GM12875 (cell line): Measurements from ENCODE around the gene FAM222B.

Experiments used
- H3K4me3 ChIP-seq: one replicate; pipeline ENCODE4 v1.5.1; 2011; ENCODE audit warnings: low read depth, low read length, control low read depth
- CTCF ChIP-seq: IDR thresholded peaks from 2 replicates; pipeline ENCODE4 v1.5.1; 2011; ENCODE audit warnings: low read depth, mild to moderate bottlenecking, control low read depth, inconsistent platforms, low read length, moderate library complexity, borderline replicate concordance; ENCODE audit not compliant: insufficient read depth

Gene FAM222B

DNA sequence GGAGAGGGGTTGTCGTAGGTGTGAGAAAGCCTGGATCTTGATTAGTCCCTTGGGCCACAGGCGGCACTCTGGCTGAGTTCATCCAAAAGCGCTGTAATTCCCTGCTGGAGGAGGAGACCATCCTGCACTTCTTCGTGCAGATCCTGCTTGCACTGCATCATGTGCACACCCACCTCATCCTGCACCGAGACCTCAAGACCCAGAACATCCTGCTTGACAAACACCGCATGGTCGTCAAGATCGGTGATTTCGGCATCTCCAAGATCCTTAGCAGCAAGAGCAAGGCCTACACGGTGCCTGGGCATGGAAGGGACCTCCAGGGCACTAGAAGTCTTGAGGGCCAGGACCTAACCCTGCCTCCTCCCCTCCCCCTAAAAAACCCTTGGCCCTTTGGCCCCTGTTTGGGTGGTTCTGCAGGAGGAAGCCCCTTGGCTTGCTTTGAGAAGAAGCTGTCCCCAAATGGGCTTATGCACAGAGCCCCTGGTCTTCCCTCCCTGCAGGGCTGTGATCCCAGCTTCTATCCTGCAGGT, 107.8 kb downstream of the FAM222B start:
- TF ChIP-seq CTCF = no peak
- no peak overlapping the region for H3K4me3 ChIP-seq

GRCh38 chr17:28733346-28733745, 109.2 kb downstream of the FAM222B start:
- H3K4me3 ChIP-seq = no peak overlapping the region
- TF ChIP-seq CTCF = no peak

DNA sequence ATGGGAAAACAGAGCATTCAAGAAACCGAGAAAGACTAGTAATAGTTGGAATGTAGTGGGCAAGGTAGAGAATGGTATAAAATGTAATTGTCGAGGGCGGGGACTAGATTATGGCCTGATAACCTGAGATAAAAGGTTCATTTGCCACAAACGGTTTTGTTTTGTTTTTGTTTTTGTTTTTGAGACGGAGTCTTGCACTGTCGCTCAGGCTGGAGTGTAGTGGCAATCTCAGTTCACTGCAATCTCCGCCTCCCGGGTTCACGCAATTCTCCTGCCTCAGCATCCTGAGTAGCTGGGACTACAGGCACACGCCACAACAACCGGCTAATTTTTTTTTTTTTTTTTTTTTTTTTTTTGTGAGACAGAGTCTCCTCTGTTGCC, 112.7 kb downstream of the FAM222B start:
- no peak for TF ChIP-seq CTCF
- H3K4me3 ChIP-seq = no peak overlapping the region

DNA sequence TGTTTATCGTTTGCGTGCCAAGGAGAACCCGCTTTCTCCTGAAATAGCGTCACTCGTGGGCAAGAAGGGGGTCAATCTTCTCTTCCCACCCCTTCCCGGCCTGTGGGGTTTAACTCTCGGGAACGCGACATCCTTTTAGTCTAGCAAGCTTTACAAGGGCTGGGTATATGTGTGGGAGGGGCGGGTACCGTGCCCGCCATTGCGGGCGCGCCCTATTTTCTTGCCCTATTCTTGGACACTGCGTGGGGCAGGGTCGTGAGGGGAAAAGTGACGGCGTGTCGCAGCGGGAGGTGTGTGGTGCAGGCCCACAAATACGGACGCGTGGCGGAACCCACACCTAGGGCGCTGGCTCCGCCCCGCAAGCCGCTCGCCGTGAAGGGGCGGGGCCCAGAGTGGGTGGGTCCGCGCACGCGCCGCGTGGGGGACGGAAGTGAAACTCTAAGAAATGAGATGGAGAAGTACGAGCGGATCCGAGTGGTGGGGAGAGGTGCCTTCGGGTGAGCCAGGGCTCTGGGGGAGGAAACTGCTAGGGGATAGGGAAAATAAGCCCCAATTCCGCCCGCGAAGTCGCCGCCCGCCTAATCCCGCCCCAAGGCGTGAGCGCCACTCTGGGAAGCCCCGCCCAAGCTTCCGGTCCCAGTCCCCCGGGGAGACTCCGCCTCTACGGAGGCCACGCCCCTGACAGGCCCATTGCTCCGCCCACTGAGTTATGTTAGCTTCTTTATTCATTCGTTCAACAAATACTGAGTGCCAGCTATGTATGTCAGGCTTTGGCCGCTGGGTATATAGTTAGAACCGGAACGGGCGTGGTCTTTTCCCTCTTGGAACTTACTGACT, 114.0 kb downstream of the FAM222B start, which contains the start of gene NEK8:
Gene NEK8 (plus strand): TSS at position 425 of the 837 bp plus-strand sequence. CDS start 26 bp downstream, at position 451.
- H3K4me3 ChIP-seq = peak within 1 kb of the TSS; percentile 83
- TF ChIP-seq CTCF = no peak

- peak; percentile 99 for TF ChIP-seq CTCF
- H3K4me3 ChIP-seq = peak overlapping the region; percentile 83
These were observed 115.7 kb downstream of the FAM222B start for GRCh38 chr17:28726627-28727491.

GRCh38 chr17:28726226-28726626, 116.4 kb downstream of the FAM222B start, which contains the start of gene TLCD1:
Gene TLCD1, minus strand, starts transcription at chr17:28726233. Its CDS starts 136 bp downstream, at chr17:28726097.
- no peak for TF ChIP-seq CTCF
- H3K4me3 ChIP-seq = peak within 1 kb of the TSS; percentile 83
